Cardiac fibroblast (primary cell): ENCODE measurements around the gene MNDA.
"Not testable (repeated sequence)": the region's sequence is repeated elsewhere in the genome, so short reads cannot be mapped to it uniquely, and the experiment has no call there.

ENCODE experiments used
- DNase-seq, 2 donors: peaks; one replicate each; pipeline versions ENCODE4 v3.0.0 to v3.0.0-alpha.2; 2010; ENCODE audit warnings: low read depth in 2 of 2
- H3K4me3 ChIP-seq, 2 donors: replicated peaks in 1 of 2; 1 replicate in 1 of 2; 2 replicates in 1 of 2; pipeline ENCODE4 v1.5.1; 2011; ENCODE audit warnings: low read depth in 2 of 2, low read length in 2 of 2, mild to moderate bottlenecking in 2 of 2, moderate library complexity in 1 of 2
- TF ChIP-seq, protein P1 (sequence below): IDR thresholded peaks from one replicate; pipeline ENCODE4 v1.5.1; 2011; ENCODE audit warnings: low read depth, mild to moderate bottlenecking, low read length, inconsistent platforms

MNDA gene

DNA sequence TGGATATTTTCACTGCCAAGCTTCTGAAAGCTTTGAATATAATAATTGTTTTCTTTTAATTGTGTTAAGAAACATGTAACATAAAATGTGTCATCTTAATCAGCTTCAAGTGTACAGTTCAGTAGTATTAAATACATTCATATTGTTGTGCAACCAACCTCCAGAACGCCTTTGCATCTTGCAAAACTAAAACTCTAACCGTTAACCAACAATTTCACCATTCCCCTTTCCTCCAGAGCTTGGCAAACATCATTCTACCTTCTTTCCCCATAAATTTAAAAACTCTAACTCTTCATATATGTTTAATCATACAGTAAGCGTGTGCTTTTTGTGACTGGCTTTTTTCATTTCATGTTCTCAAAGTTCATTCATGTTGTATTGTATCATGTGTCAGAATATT is 2.1 kb downstream of the MNDA start:
- H3K4me3 ChIP-seq, result no peak overlapping the region
- TF ChIP-seq, protein P1, sequence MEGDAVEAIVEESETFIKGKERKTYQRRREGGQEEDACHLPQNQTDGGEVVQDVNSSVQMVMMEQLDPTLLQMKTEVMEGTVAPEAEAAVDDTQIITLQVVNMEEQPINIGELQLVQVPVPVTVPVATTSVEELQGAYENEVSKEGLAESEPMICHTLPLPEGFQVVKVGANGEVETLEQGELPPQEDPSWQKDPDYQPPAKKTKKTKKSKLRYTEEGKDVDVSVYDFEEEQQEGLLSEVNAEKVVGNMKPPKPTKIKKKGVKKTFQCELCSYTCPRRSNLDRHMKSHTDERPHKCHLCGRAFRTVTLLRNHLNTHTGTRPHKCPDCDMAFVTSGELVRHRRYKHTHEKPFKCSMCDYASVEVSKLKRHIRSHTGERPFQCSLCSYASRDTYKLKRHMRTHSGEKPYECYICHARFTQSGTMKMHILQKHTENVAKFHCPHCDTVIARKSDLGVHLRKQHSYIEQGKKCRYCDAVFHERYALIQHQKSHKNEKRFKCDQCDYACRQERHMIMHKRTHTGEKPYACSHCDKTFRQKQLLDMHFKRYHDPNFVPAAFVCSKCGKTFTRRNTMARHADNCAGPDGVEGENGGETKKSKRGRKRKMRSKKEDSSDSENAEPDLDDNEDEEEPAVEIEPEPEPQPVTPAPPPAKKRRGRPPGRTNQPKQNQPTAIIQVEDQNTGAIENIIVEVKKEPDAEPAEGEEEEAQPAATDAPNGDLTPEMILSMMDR, result no peak
- DNase-seq, result no peak

GRCh38 chr1:158836038-158836437 is 4.9 kb downstream of the MNDA start:
- DNase-seq, result no peak
- TF ChIP-seq, protein P1, result no peak
- no peak overlapping the region for H3K4me3 ChIP-seq

- DNase-seq, result no peak
- TF ChIP-seq, protein P1, result no peak
- no peak overlapping the region for H3K4me3 ChIP-seq
These were observed 7.5 kb downstream of the MNDA start for GRCh38 chr1:158838660-158839059.

DNA sequence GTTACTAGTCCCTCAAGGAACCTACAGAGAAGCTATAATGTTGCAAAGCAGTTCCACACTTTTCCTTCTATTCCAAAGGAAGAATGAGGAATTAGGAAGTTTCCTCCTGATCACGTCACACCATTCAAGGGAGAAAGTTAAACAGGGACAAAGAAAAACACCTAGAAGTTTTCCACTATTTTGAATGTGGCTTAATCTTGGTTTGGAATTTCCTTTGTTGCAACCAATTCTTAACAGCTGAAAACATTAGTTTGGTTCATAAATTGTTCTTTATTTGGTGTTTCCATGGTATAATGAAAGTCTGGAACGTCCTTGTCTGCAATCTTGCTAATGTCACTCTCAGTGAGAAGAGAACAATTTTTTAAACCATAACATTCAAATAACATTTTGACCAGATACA is 8.4 kb downstream of the MNDA start:
- no peak overlapping the region for H3K4me3 ChIP-seq
- DNase-seq, result no peak
- TF ChIP-seq, protein P1, result no peak

DNA sequence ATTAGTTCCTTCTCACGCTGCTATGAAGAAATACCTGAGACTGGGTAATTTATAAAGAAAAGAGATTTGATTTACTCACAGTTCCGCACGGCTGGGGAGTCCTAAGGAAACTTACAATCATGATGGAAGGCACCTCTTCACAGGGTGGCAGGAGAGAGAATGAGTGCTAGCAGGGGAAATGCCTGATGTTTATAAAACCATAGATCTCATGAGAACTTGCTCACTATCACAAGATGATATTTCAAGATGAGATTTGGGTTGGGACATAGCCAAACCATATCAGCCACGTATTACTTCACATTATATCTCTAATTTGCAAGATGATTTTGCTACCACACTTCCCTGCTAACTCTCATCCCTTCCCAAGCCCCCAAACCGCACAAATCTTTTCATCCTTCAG is 9.1 kb downstream of the MNDA start:
- TF ChIP-seq, protein P1, result no peak
- no peak for DNase-seq
- no peak overlapping the region for H3K4me3 ChIP-seq

- TF ChIP-seq, protein P1, result no peak
- no peak for DNase-seq
- no peak overlapping the region for H3K4me3 ChIP-seq
These were observed 33.4 kb downstream of the MNDA start for GRCh38 chr1:158864595-158864994.

DNA sequence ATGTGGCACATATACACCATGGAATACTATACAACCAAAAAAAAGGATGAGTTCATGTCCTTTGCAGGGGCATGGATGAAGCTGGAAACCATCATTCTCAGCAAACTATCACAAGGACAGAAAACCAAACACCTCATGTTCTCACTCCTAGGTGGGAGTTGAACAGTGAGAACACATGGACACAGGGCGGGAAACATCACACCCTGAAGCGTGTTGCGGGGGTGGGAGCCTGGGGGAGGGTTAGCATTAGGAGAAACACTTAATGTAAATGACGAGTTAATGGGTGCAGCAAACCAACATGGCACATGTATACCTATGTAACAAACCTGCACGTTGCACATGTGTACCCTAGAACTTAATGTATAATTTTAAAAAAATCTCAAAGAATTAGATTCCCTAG is 39.3 kb downstream of the MNDA start:
- DNase-seq, H3K4me3 ChIP-seq: not testable (repeated sequence)
